Superior temporal gyrus (tissue), 1 donor: ENCODE data around the gene CRTAC1.

Source experiments
- DNase-seq: peaks from one replicate; pipeline ENCODE4 v3.0.0-alpha.2; 2016; ENCODE audit errors: extremely low spot score

The CRTAC1 gene

GRCh38 chr10:98030093-98030821 lies at the start of gene CRTAC1:
Gene CRTAC1 (minus strand): TSS chr10:98030621. CDS start chr10:98030472, 149 bp downstream.
- DNase-seq = peak; percentile 85

- DNase-seq = no peak
Measured at GRCh38 chr10:98078774-98079173, 48.4 kb upstream of the CRTAC1 start.

GRCh38 chr10:98077223-98077622 lies 46.8 kb upstream of the CRTAC1 start:
- DNase-seq = no peak

GRCh38 chr10:98076086-98076485 lies 45.7 kb upstream of the CRTAC1 start:
- no peak for DNase-seq

GRCh38 chr10:98074315-98074911 lies 44.0 kb upstream of the CRTAC1 start:
- DNase-seq = no peak

- no peak for DNase-seq
Measured at GRCh38 chr10:98067165-98067564, 36.7 kb upstream of the CRTAC1 start.

- no peak for DNase-seq
Measured at GRCh38 chr10:98063740-98064027, 33.3 kb upstream of the CRTAC1 start.

- no peak for DNase-seq
Measured at GRCh38 chr10:98062424-98062823, 32.0 kb upstream of the CRTAC1 start.

GRCh38 chr10:98060079-98060478 lies 29.7 kb upstream of the CRTAC1 start:
- DNase-seq = no peak

GRCh38 chr10:98058295-98058694 lies 27.9 kb upstream of the CRTAC1 start:
- DNase-seq = no peak

GRCh38 chr10:98055841-98056516 lies 25.6 kb upstream of the CRTAC1 start:
- DNase-seq = no peak

- DNase-seq = peak; percentile 90
Measured at GRCh38 chr10:98047009-98047741, 16.8 kb upstream of the CRTAC1 start.

GRCh38 chr10:98045785-98046389 lies 15.5 kb upstream of the CRTAC1 start:
- DNase-seq = peak; percentile 84

- peak; percentile 92 for DNase-seq
Measured at GRCh38 chr10:98041352-98042043, 11.1 kb upstream of the CRTAC1 start.

GRCh38 chr10:98039690-98040381 lies 9.4 kb upstream of the CRTAC1 start:
- no peak for DNase-seq

GRCh38 chr10:98038288-98038687 lies 7.9 kb upstream of the CRTAC1 start:
- DNase-seq = no peak

GRCh38 chr10:98035599-98035998 lies 5.2 kb upstream of the CRTAC1 start:
- DNase-seq = no peak

GRCh38 chr10:98033515-98033914 lies 3.1 kb upstream of the CRTAC1 start:
- DNase-seq = no peak

GRCh38 chr10:98031440-98031839 lies 1.0 kb upstream of the CRTAC1 start:
- DNase-seq = no peak

GRCh38 chr10:98030991-98031431 lies 590 bp upstream of the CRTAC1 start:
- no peak for DNase-seq
